ENCODE results near the gene MSL1. TPM values are rescaled to one million over a fixed set of nuclear protein-coding genes. Genes with fewer than 3 reads are reported as not detected.

The MSL1 gene
- total and polyA plus RNA-seq, 2 of the 13 experiments (the other 11 are each of a cell fraction or from before 2014, with no cell fraction given): 63.8 to 88.5 TPM

DNA sequence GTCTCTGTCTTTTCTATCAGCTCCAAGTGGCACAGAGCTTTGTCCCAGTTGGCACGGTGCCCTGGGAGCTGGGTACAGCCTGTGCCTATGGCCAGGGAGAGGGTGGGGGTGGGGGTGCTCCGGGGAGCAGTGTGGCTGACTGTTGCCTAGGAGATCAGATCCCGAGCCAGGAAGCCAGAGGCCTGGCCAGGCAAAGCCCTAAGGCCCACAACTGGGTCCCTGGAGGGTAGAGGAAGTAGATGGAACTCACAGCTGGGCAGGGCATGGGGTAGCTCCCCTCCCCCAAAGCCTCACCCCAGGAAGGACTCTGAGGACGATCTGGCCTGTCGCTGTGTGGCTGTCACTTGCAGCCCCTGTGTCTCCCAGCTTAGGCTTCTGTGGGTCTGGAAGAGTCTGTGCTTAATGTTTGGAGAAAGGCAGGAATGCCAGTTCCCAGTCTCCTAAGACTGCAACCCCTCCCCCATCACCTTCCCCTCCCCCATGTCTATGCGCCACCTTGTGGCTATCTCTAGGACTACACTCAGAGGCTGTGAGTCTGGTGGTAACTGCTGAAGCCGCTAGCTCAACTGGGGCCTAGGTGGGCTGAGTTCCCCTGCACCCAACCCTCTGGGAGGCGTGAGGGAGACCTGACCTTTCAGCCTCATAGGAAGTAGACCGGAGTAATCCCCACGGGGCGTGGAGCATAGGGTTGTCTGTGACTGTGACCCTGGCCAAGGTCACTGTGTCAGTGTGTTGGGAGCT lies 46.4 kb upstream of the MSL1 start:
- in situ Hi-C loops (cut with HindIII; ENCODE audit: extremely low pct_ligation_motif_present, low pct_unique_long_range_greater_than_20kb) (no loop called here), intact Hi-C loops (cut with micrococcal nuclease; ENCODE audit: unreplicated experiment) (loop anchor here (2.0 kb wide), 2 partner anchors 37 to 61 kb away; partner anchors contain the start of gene CSF3)
- Histone ChIP-seq H2AFZ (ENCODE audit: low read length) (no peak overlapping the region), H3K36me3 (replicated peaks in 1 of 2; ENCODE audit: control insufficient read depth in 1 of 2, insufficient read depth in 2 of 2, low read length in 2 of 2) (peaks cover 1 to 4% of the 10 kb centered on the region in 2 experiments; a peak in 1 of 5 replicates), H3K4me2 (ENCODE audit: low read depth, low read length) (peak overlapping the region; percentile 15; the same call in 1 of the 2 replicates), H3K27me3 (ENCODE audit: control insufficient read depth in 1 of 2, insufficient read depth in 2 of 2, low read length in 2 of 2) (no peaks in the 10 kb centered on the region), H4K20me1 (ENCODE audit: insufficient read depth, low read length) (no peaks in the 10 kb centered on the region), H3K27ac (ENCODE audit: extremely low read length, insufficient read depth, low read length) (peak overlapping the region; percentile 16), H3K4me1 (ENCODE audit: insufficient read depth, low read length) (peaks cover 49% of the 10 kb centered on the region), H3K9me3 (ENCODE audit: low read length) (no peaks in the 10 kb centered on the region), H3K4me3 (replicated peaks in 1 of 3; ENCODE audit: insufficient read depth in 1 of 3, low read depth in 2 of 3, low read length in 3 of 3) (no peak overlapping the region), H3K9ac (ENCODE audit: insufficient read depth, low read depth, low read length) (no peak overlapping the region), H3K79me2 (ENCODE audit: insufficient read depth, low read length) (no peaks in the 10 kb centered on the region)
- DNase-seq (ENCODE audit: low spot score): peak; percentile 71
- peak; percentile 76 for ATAC-seq
- FAIRE-seq: peak; percentile 95
- CTCF ChIA-PET (ENCODE audit: low intra/inter-chr PET ratio, low total read pairs): interaction anchor here (0.6 to 2.4 kb wide), 9 partner anchors 11 to 61 kb away, joined by 3 to 25 read pairs (median 4); partner anchors contain the start of gene THRA
- no TSS peak for BruUV-seq (replicated peaks)
- 61% methylated on average over 8 of the region's 11 CpGs for WGBS (ENCODE audit: low lambda C conversion rate)
- POLR2A ChIA-PET: interaction anchor here (0.8 to 2.2 kb wide), 13 partner anchors 9 to 65 kb away, joined by 3 to 23 read pairs (median 8); partner anchors contain the start of genes CASC3, CSF3, MED24 and NR1D1
- TF ChIP-seq ZNF639 (CRISPR knock-in tag; conservative IDR thresholded peaks at IDR 0.05): no peak
- TF ChIP-seq, protein P1, sequence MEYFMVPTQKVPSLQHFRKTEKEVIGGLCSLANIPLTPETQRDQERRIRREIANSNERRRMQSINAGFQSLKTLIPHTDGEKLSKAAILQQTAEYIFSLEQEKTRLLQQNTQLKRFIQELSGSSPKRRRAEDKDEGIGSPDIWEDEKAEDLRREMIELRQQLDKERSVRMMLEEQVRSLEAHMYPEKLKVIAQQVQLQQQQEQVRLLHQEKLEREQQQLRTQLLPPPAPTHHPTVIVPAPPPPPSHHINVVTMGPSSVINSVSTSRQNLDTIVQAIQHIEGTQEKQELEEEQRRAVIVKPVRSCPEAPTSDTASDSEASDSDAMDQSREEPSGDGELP (IDR thresholded peaks at IDR 0.05; ENCODE audit: borderline replicate concordance, low read depth): no peak
- no peak; the same call in 1 of the 2 replicates for TF ChIP-seq ZNF720 (CRISPR knock-in tag; IDR thresholded peaks at IDR 0.05)
- TF ChIP-seq EZH2 (conservative IDR thresholded peaks at IDR 0.05; ENCODE audit: low read depth, low read length): no peak
- TF ChIP-seq EED (CRISPR knock-in tag; IDR thresholded peaks at IDR 0.05): no peak
- TF ChIP-seq ZNF713 (CRISPR knock-in tag; IDR thresholded peaks at IDR 0.05): no peak
- TF ChIP-seq ZFP36L2 (CRISPR knock-in tag; IDR thresholded peaks at IDR 0.05): no peak
- TF ChIP-seq IKZF5 (CRISPR knock-in tag; IDR thresholded peaks at IDR 0.05): 0 out of 2 replicates have a peak, but pooled peaks have one; percentile 31
- TF ChIP-seq GZF1 (CRISPR knock-in tag; IDR thresholded peaks at IDR 0.05): no peak
- TF ChIP-seq CREB1 (IDR thresholded peaks at IDR 0.05): no peak
- TF ChIP-seq CREB1 (CRISPR knock-in tag; IDR thresholded peaks at IDR 0.05): no peak
- TF ChIP-seq ZNF431 (CRISPR knock-in tag; IDR thresholded peaks at IDR 0.05; ENCODE audit: borderline replicate concordance, low read depth): no peak
- TF ChIP-seq PITX1 (CRISPR knock-in tag; IDR thresholded peaks at IDR 0.05): peak; percentile 82
- TF ChIP-seq ADNP (CRISPR knock-in tag; IDR thresholded peaks at IDR 0.05): no peak
- no peak for TF ChIP-seq CEBPB (IDR thresholded peaks at IDR 0.05; ENCODE audit: borderline replicate concordance, low read depth, low read length)
- TF ChIP-seq ZNF550 (CRISPR knock-in tag; IDR thresholded peaks at IDR 0.05; ENCODE audit: borderline replicate concordance): no peak
- TF ChIP-seq, protein P2, sequence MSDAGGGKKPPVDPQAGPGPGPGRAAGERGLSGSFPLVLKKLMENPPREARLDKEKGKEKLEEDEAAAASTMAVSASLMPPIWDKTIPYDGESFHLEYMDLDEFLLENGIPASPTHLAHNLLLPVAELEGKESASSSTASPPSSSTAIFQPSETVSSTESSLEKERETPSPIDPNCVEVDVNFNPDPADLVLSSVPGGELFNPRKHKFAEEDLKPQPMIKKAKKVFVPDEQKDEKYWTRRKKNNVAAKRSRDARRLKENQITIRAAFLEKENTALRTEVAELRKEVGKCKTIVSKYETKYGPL (CRISPR knock-in tag; IDR thresholded peaks at IDR 0.05): no peak
- TF ChIP-seq ZNF432 (CRISPR knock-in tag; IDR thresholded peaks at IDR 0.05; ENCODE audit: borderline replicate concordance): no peak
- TF ChIP-seq GFI1 (CRISPR knock-in tag; IDR thresholded peaks at IDR 0.05; ENCODE audit: borderline replicate concordance): no peak; the same call in 1 of the 2 replicates
- TF ChIP-seq HCFC1 (IDR thresholded peaks at IDR 0.05; ENCODE audit: low read depth, low read length): no peak
